NCI-H748 treated with DMSO at 0.1 percent for 48 hours (cell line): Measurements from ENCODE around the gene C1orf159.
"Not testable (repeated sequence)": the region's sequence is repeated elsewhere in the genome, so short reads cannot be mapped to it uniquely, and the experiment has no call there.

ENCODE experiments used
- DNase-seq: peaks from one replicate; lab custom pipeline; 2025; lab: John Stamatoyannopoulos, UW

Gene C1orf159

DNA sequence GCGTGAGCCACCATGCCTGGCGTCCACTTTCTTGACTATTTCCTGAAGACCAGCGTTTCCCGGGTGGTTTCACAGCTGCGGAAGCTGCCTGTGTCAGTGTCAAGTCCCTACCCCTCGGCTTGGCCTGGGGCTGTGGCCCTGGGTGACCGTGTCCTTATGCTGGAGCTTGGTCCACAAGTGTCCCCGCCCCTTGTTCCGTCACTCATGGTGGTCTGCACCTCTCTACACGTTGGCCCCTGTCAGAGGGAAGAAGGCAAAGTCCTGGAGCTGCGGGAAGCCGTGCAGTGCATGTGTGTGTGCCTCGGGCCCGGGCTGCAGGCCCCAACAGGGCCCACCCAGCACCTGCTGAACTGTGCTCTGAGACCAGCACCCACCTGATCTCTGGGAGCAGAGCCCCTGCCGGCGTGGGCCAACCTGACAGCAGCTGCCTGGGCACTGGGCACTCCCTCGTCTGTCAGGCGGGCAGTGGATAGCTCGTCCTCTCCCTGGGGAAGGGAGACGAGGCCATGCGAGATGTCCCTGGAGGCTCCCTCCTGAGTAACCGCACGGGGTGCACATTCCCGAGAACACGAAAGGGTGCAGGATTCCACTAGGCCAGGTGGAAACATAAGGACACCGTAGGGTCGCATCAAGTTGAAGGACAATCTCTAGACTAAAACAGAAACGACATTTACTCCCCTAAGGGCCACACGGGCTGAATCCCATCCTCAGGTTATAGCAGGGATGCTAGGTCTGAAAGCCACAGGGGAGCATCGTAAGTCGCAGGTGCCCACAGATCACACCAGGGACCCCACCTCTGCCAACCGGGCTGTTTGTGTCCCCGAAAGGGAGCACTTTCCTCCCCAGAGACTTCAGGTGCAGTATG is 2.4 kb upstream of the C1orf159 start:
- DNase-seq = no peak

DNA sequence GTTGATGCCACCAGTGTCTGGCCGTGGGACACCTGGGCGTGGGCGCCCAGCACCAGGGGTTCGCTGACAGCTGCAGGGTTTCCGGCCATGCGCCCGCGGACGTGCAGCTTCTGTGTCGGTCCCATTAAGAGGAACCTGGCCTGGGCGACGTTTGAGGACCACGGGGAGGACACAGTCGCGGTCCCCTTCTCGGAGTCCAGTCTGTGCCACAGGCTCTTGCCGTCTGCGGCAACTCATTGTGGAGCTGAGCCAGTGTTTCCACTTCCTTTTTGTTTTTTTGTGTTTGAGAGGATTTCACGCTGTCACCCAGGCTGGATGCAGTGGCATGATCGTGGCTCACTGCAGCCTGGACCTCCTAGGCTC is 1.6 kb upstream of the C1orf159 start:
- DNase-seq = no peak

DNA sequence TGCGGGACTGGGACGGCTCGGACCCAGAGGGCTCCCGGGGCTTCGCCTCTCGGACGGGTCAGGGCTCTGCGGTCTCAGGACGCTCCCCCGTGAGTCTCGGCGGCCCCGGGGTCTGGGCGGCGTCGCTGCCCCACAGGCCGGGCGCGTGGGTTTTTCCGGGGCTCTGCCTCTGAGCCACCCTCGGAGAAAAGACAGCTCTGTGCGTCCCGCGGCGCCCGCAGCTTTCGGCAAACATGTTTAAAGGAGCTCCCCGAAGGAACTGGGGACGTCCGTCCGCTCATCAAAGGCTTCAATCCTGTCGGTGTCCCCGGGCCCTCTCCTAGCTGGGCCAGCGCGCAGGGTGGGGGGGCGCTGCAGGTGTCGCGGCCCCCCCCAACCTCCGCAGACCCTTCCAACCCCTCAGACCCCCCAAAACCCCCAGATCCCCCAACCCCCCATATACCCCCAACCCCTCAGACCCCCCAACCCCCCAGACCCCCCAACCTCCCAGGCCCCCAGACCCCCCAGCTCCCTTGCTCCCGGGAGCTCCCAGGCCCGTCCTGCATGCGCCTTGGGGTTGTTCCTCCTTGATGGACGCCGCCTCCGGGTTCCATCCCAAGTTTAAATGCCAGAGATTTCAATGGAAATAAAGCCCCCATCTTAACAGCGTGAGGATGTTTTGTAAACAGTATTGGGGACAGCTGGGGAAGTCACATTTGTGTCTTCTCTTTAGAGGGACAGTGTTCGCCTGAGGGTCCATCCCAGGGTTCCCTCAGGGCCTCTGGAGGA is 996 bp upstream of the C1orf159 start:
- DNase-seq = no peak

DNA sequence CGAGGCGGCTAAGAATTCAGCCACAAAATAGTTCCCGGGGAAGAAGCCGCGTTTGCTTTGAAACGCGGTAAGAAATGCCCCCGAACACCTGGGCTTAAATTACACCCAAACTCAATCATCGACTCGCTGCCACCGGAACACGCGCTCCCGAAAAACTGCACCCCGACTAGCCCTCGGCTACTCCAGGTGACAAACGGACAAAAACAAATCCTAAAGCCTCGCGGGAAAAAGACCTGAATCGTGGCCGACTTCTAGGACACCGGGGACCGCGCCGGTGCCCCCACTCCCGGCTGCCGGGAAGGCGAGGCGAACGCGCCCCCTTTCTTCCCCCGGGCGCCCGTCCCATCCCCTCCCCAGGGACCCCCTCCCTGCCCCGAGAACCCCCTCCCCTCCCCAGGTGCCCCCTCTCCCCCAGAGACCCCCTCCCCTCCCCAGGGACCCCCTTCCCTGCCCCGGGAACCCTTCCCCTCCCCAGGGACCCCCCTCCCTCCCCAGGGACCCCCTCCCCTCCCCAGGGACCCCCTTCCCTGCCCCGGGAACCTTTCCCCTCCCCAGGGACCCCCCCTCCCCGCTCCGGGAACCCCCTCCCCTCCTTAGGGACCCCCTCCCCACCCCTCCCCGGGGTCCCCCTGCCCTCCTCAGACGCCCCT is 628 bp downstream of the C1orf159 start:
- DNase-seq = no peak

DNA sequence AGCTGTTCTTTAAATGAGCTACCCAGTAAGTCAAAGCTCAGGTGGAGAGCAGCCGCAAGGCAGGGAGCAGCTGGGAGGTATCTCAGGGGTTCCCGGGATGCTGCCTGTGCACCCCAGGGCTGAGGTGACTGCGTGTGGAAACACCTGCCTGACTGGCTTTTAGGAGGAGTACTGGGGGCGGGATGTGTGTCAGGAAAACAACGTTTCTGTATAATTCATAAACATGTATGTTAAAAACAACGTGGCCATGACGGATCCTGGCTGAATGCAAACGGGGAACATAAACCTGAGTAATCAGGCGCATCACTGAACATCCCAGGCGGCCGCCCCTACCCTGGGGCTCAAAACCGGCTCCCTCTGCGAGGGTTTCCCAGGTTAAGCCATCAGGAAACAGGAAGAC is 1.5 kb downstream of the C1orf159 start:
- no peak for DNase-seq

DNA sequence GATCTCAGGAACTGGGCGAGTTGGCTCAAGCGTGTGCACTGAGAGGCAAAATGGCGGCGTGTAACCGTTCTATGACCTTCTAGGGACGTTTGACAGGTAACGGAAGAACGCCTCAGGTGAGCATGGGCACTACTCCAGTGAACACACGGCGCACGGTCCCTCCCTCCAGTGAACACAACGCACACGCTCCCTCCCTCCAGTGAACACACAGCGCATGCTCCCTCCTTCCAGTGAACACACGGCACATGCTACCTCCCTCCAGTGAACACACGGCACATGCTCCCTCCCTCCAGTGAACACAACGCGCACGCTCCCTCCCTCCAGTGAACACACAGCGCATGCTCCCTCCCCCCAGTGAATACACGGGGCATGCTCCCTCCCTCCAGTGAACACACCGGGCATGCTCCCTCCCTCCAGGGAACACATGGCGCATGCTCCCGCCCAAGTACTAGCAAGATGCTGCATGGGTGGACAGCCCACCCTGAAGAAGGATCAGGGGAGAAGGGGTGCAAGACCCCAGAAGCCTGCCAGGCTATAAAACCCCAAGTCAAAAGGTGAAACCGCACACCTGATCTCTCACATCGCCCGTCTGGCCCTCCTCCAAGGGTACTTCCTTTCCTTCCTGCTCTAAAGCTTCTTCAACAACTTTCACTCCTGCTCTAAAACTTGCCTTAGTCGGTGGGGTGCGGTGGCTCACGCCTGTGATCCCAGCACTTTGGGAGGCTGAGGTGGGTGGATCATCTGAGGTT is 3.5 kb downstream of the C1orf159 start:
- DNase-seq = no peak

DNA sequence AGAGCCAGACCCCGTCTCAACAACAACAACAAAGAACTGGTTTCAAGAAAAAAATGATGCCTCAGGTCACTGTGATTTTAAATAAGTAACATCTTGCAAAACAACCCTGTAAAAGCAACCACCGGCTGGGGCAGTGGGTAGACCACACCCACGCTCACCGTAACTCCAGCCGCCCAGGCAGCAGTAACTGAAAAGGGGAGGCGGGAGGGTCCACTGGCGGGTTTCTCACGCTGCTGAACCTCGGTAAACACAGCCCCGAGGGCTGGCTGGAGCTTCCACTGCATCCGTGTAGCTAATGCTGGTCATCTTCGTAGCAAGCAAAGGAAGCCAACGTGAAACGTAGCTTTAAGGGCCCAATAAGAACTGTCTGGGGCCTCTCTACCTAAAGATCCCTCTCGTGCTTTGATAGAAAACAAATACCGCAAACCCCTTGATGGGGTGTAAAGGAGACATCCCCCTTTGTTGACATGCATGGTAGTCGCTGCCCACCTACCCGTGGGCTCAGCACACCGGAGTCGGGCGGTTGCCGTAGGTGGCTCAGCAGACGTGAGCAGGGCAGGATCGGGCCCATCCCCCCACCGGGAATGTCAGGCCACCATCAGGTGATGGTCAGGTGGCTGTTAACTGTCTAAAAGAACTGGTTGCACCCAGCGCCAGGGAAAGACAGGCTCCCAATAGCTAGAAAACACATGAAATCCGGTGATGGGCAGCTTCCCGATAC is 4.2 kb downstream of the C1orf159 start:
- no peak for DNase-seq

DNA sequence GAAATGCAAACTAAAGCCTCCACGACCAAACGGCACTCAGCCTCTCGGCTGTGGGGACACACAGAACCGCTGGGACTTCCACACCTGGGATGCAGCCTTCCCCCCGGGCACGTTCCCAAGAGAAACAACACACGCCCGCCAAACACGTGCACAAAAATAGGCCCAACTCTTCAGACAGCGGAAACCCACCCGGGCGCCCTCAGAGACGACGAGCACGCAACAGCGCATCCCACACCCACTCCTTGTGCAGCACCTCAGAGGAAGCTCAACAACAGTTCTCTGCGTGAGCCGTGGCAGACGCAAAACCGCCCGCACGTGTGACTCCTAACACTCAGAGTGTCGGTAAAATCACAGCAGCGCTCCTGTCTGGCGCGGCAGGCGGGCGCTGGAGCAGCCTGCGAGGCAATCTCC is 5.3 kb downstream of the C1orf159 start:
- no peak for DNase-seq

DNA sequence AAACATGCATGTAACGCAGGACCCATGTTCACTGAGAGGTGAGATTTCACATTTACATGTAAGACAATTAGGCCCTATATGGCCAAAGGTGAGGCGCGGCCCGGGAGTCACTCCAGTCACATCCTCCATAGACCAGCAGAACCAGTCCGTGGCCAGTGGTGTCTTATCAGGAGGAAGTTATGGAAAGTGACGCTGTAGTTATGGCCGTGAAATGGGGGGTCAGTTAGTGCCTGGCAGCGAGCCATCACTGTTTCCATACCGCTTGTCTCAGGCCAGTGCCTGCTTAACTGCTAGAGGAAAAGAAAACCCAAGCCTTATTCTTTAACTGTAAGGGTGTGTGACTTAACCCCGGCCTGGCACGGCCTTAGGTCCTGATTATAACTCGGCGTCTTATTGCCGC is 6.1 kb downstream of the C1orf159 start:
- no peak for DNase-seq

DNA sequence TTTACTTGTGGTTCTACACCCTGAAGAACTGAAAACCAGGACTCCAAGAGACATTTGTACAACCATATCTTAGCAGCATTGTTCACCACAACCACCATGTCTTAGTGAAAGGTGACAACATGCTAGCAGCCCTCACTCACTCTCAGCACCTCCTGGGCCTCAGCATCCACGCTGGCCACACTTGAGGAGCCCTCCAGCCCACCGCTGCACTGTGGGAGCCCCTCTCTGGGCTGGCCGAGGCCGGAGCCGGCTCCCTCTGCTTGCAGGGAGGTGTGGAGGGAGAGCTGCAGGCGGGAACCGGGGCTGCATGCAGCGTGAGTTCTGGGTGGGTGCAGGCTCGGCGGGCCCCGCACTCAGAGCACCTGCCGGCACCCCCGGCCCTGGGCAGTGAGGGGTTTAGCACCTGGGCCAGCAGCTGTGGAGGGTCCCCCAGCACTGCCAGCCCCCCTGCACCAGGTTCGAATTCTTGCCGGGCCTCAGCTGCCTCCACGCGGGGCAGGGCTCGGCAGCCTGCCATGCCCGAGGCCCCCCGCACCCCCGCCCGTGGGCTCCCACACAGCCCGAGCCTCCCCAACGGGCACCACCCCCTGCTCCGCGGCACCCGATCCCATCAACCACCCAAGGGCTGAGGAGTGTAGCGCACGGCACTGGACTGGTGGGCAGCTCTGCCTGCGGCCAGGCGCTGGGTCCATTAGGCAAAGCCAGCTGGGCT is 9.2 kb downstream of the C1orf159 start:
- no peak for DNase-seq

DNA sequence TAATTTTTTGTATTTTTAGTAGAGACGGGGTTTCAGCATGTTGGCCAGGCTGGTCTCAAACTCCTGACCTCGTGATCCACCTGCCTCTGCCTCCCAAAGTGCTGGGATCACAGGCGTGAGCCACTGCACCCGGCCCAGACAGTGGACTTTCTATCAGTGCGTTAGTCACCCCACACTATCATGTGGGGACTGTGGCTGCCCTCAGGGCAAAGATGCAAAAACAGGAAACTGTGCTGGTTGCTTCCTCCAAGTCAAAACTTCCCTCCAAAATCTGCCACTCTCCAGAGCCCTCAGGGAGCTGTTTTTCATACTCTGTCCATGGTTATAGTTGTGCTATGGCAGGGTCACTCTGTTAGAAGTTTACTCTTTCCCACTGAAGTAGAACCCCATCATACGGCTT is 11.7 kb downstream of the C1orf159 start:
- DNase-seq = not testable (repeated sequence)

DNA sequence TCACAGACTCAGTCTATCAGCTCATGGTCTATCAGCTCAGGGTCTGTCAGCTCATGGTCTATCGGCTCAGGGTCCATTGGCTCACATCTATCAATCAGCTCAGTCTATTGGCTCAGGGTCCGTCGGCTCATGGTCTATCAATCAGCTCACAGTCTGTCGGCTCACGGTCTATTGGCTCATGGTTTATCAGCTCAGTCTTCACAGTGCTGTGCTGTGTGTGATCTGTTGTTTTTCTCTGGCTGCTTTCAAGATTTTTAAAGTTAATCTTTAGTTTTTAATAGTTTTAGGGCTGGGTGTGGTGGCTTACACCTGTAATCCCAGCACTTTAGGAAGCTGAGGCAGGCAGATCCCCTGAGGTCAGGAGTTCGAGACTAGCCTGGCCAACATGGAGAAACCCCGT is 14.4 kb downstream of the C1orf159 start:
- no peak for DNase-seq

DNA sequence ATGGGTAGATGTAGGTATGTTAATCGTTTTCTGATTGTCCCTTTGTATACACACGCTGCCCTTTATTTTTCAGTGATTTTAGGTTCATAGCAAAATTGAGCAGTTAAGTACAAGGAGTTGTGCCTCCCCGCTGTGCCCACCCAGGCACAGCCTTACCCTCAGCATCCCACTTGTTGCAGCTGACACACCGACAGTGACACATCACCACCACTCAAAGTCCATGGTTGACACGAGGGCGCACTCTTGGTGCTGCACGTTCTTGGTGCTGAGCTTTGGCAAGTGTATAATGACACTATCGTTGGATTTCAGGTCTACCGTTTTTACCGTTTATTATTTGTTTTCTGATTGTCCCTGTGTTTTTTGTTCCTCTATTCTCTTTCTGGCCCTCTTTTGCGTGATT is 15.6 kb downstream of the C1orf159 start:
- DNase-seq = no peak

DNA sequence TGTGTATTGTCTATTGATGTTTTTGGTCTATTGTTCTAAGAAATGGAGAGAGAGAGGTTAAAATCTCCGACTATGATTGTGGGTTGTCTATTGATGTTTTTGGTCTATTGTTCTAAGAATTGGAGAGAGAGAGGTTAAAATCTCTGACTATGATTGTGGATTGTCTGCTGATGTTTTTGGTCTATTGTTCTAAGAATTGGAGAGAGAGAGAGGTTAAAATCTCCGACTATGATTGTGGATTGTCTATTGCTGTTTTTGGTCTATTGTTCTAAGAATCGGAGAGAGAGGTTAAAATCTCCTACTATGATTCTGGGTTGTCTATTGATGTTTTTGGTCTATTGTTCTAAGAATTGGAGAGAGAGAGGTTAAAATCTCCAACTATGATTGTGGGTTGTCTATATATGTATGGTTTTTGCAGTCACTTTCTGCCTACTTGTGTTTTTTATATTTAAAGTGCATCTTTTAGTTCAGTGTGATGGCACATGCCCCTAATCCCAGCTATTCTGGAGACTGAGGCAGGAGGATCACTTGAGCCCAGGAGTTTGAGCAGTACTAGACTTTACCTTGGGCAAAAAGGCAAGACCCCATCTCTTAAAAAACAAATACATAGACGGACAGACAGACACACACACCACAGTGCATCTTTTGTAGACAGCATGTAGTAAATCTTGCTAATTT is 16.2 kb downstream of the C1orf159 start:
- no peak for DNase-seq

DNA sequence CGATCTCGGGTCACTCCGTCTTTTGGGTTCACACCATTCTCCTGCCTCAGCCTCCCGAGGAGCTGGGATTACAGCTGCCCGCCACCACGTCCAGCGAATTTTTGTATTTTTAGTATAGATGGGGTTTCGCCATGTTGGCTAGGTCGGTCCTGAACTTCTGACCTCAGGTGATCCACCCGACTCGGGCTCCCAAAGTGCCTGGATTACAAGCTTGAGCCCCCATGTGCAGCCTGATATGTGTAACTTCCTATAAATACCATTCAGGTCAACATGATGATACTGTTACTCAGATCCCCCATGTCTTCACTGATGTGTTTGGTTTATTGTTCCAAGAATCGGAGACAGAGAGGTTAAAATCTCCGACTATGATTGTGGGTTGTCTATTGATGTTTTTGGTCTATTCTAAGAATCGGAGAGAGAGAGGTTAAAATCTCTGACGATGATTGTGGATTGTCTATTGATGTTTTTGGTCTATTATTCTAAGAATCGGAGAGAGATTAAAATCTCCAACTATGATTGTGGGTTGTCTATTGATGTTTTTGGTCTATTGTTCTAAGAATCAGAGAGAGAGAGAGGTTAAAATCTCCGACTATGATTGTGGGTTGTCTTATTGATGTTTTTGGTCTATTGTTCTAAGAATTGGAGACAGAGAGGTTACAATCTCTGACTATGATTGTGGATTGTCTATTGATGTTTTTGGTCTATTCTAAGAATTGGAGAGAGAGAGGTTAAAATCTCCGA is 17.0 kb downstream of the C1orf159 start:
- no peak for DNase-seq

DNA sequence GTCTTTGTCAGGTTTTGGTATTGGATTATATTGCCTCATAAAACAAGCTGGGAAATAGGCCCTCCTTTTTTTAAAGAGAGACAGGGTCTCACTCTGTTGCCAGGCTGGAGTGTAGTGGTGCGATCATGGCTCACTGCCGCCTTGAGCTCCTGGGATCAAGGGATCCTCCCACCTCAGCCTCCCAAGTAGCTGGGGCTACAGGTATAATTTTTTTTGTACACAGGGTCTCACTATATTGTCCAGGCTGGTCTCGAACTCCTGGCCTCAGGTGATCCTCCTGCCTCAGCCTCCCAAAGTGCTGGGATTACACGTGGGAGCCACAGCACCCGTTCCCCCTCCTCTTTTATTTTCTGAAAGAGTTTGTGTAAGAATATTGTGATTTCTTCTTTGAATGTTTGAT is 19.8 kb downstream of the C1orf159 start:
- DNase-seq = not testable (repeated sequence)

DNA sequence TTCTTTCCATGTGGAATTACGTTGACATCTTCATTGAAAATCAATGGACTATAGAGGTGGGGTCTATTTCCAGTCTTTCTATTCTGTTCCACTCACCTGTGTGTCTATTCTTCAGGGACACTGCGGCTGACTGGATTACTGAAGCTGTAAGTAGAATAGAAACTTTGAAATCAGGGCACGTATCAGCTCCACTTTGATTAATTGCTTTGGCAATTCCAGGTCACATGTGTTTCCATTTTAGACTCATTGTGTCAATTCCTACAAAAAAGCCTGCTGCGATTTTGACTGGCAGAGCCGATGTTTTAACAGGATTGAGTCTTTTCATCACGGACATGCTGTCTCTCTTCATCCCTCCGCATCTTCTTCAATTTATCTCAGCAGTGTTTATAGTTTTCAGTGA is 20.9 kb downstream of the C1orf159 start:
- no peak for DNase-seq

DNA sequence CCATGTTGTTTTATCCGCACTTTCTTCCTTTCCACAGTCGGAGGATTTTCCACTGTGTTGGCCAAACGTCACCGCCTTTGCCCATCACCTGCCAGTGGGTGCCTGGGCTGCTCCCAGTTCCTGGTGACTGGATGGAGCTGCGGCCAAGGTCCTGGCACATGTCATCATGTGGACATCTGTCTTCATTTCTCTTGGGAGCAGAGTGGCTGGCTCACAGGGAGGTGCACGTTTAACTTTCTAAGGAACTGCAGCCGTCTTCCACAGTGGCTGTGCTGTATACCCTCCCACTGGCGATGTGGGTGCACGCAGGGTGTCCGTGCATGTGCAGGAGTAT is 22.3 kb downstream of the C1orf159 start:
- no peak for DNase-seq

DNA sequence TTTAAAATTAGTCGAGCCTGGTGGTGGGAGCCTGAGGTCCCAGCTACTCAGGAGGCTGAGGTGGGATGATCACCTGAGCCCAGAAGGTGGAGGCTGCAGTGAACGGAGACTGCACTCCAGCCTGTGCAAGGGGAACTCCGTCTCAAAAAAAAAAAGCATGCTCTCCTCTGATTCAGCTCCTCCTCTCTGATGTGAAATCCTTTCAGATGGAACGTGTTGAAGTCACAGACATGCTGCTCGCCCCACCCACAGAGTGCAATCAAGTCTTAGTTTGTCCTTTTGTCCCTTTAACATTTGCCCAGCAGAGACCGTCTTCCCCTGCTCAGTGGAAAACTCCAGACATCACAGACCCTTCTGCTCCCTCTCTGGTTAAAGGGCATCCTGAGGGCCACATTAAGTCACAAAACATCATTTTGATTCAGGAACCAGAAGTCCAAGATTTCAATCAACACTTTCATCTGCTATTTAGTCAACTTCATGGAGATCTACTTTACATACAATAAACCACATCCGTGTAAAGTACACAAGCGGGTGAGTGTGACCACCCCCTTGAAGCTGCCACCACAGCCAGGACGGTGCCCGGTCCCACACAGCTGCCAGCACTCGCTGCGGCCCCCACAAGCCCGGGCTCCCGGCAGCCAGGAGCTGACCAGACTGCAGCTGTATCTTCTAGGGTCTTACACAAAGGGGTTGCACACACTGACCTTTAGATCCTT is 22.8 kb downstream of the C1orf159 start:
- no peak for DNase-seq
